ENCODE results near the gene FBXL7.

The FBXL7 gene

DNA sequence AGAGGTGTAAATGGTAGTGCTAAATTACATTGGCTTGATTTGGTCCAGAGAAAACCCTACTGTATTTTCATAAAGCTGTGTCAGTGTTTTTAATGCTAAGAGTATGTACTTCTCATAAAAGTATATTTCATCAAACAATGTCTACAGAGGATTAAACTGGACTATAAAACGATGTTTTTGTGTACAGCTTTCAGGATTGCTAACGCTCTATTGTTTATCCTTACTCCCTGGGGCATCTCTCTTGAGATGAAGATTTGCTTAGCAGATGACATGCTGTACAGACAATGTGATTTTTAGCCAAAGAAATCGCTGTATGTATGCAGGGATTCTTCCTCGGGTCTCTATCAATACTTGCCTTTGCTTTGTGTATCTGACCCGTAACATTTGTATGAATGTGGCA, 216.0 kb downstream of the FBXL7 start:
- H3K36me3 Mint-ChIP-seq (ENCODE audit: low read depth), result no peaks in the 10 kb centered on the region
- H3K4me3 Mint-ChIP-seq, result no peak overlapping the region
- DNase-seq (no peak), ATAC-seq (no peak)
- no peaks in the 10 kb centered on the region for H3K27me3 Mint-ChIP-seq
- peaks cover 5% of the 10 kb centered on the region for H3K9me3 Mint-ChIP-seq
- H3K4me1 Mint-ChIP-seq, result no peaks in the 10 kb centered on the region
- no peak overlapping the region for H3K27ac Mint-ChIP-seq

DNA sequence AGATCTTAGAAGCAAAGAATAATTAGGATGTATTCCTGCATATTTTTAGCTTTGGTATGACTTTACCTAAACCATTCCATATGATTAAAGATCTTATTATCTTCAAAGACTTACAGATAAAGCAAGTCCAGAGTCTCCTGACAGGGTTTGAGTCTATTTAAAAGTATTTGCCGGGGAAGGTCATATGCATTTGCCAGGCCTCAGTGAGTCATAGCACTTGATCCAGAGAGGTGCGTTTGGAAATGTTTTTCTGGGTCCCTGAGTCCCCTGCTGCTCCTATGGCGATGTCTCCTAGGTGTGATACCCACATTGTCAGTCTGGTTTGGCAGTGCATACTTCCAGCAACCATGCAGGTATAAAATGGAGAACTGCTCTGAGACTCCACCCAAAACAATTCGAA, 217.0 kb downstream of the FBXL7 start:
- no peak for DNase-seq
- Mint-ChIP-seq H3K27me3 (no peaks in the 10 kb centered on the region), H3K36me3 (ENCODE audit: low read depth) (no peaks in the 10 kb centered on the region), H3K27ac (no peak overlapping the region), H3K9me3 (no peaks in the 10 kb centered on the region), H3K4me3 (no peak overlapping the region), H3K4me1 (no peaks in the 10 kb centered on the region)
- no peak for ATAC-seq

DNA sequence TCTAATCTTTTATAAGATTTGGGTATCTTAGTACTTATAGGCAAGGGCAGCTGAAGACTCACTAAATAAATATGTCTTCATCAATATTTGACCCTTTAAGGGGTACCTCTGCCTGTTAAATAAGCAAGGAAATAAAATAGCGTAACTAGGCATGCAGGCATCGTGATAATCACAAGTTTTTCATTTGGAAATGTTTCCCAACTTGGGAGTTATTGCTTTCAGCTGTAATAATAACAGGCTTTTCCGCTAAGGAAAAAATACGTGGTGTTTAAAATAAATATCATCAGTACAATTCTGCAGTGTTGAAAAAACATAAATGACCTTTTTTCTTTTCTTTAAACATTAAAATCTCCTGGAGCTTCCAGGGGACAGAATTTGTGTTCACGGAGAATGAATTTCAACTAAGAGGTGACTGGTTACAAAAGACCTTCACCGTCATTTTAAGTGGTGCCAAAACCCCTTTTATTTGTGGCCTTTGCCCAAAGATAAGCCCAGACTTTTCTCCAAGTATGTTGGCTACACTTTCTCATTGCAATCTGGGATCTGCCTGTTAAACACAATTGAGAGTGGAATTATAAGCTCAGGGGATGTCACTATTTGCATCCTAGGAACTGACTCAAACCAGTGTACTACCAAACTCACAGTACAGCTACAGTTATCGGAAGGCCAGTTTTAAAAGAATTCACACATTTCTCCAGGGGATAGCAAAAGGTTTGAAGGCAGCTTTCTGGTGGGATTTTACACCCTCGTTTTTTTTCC, 218.6 kb downstream of the FBXL7 start:
- Mint-ChIP-seq H3K36me3 (ENCODE audit: low read depth) (no peaks in the 10 kb centered on the region), H3K4me3 (no peak overlapping the region), H3K9me3 (no peaks in the 10 kb centered on the region), H3K27me3 (no peaks in the 10 kb centered on the region), H3K4me1 (no peaks in the 10 kb centered on the region), H3K27ac (no peak overlapping the region)
- ATAC-seq (no peak), DNase-seq (no peak)

DNA sequence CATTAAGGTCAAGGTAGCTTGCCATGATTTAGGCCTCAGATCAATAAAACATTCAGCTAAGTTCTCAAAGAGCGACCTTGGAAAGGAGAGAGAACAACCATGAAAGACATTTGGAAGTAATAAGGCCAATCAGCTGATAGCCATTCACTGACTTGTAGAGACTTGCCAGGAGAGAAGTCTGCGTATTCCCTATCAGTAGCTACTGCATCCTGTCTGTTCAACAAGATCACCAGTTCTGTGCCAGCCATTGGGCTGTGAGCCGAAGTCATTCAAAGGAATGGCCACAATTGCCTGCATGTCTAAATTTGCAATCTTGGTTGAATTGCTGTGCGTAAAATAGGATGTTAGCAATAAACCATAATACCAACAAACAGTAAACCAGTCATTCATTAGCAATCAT, 219.8 kb downstream of the FBXL7 start:
- no peak for DNase-seq
- Mint-ChIP-seq H3K4me1 (no peaks in the 10 kb centered on the region), H3K27me3 (no peaks in the 10 kb centered on the region), H3K27ac (no peak overlapping the region), H3K9me3 (peaks cover under 1% of the 10 kb centered on the region), H3K4me3 (no peak overlapping the region), H3K36me3 (ENCODE audit: low read depth) (no peaks in the 10 kb centered on the region)
- no peak for ATAC-seq

- DNase-seq (no peak), ATAC-seq (no peak)
- no peaks in the 10 kb centered on the region for H3K27me3 Mint-ChIP-seq
- no peak overlapping the region for H3K4me3 Mint-ChIP-seq
- no peaks in the 10 kb centered on the region for H3K36me3 Mint-ChIP-seq (ENCODE audit: low read depth)
- peaks cover 8% of the 10 kb centered on the region for H3K9me3 Mint-ChIP-seq
- H3K27ac Mint-ChIP-seq, result no peak overlapping the region
- no peaks in the 10 kb centered on the region for H3K4me1 Mint-ChIP-seq
These were observed 220.5 kb downstream of the FBXL7 start for GRCh38 chr5:15720515-15720914.

DNA sequence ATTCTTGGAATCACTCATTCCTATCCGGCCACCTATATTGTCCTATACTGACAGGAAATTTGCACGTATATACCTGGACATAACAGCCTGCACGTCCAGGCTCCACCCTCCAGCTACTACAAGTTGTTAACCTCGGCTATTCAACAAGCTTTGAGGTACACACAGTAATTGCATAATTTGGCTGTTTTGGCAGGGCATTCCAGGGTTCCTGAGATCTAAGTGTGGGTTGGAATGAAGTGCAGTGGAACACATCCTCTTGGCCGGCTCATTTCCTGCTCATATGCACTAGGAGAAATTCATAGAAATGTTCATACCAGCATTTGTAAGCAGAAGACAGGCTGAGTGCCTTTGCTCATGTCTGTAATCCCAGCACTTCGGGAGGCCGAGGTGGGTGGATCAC, 222.3 kb downstream of the FBXL7 start:
- no peak overlapping the region for H3K27ac Mint-ChIP-seq
- H3K4me3 Mint-ChIP-seq, result no peak overlapping the region
- no peaks in the 10 kb centered on the region for H3K4me1 Mint-ChIP-seq
- no peaks in the 10 kb centered on the region for H3K27me3 Mint-ChIP-seq
- ATAC-seq (no peak), DNase-seq (no peak)
- peaks cover 11% of the 10 kb centered on the region for H3K9me3 Mint-ChIP-seq
- no peaks in the 10 kb centered on the region for H3K36me3 Mint-ChIP-seq (ENCODE audit: low read depth)

GRCh38 chr5:15727375-15727774, 227.4 kb downstream of the FBXL7 start:
- H3K4me1 Mint-ChIP-seq, result no peaks in the 10 kb centered on the region

DNA sequence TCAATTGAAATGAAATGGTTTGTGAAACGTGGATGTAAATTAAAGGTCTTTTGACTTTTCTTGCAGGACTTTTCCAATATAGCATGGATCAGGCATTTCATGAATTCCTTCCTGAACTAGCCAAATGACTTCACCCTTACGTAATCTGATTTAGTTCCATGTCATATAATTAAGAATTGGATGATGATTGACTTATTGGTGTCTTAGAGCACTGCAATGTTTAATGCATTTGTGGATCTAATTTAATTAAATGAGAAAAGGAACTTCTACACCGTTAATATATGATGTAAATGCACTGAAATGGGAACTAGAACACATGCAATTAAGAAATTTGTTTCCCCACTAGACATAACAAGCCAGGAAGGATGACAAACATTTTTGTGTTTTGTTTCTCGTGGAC, 228.8 kb downstream of the FBXL7 start:
- Mint-ChIP-seq H3K4me1 (no peaks in the 10 kb centered on the region), H3K27me3 (no peaks in the 10 kb centered on the region), H3K4me3 (no peak overlapping the region), H3K36me3 (ENCODE audit: low read depth) (no peaks in the 10 kb centered on the region), H3K27ac (no peak overlapping the region), H3K9me3 (peaks cover 28% of the 10 kb centered on the region)
- no peak for ATAC-seq
- no peak for DNase-seq

More at GRCh38 chr5:15727375-15727774, 227.4 kb downstream of the FBXL7 start:
- DNase-seq (no peak), ATAC-seq (no peak)
- H3K36me3 Mint-ChIP-seq (ENCODE audit: low read depth), result no peaks in the 10 kb centered on the region
- no peak overlapping the region for H3K27ac Mint-ChIP-seq
- no peaks in the 10 kb centered on the region for H3K27me3 Mint-ChIP-seq
- H3K4me3 Mint-ChIP-seq, result no peak overlapping the region
- H3K9me3 Mint-ChIP-seq, result peaks cover 28% of the 10 kb centered on the region

DNA sequence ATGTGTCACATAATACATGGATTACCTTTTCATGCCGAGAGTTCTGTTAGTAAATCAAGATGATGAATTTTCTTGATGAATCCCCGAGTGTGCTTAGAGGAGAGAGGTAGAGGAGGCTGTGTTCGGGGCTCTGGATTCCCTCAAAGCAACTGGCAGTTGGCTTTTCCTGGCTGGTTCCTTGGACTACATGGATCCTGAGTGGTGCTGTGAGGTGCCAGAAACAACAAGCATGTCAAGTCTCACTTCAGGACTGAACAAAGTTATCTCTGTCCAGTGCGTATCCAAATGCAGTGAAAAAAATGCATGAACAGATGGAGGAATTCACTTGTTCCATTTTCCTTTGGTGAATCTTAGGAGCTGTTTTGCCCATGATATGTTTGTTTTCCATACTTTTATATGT, 231.7 kb downstream of the FBXL7 start:
- no peak for DNase-seq
- peaks cover 20% of the 10 kb centered on the region for H3K9me3 Mint-ChIP-seq
- H3K27ac Mint-ChIP-seq, result no peak overlapping the region
- no peaks in the 10 kb centered on the region for H3K36me3 Mint-ChIP-seq (ENCODE audit: low read depth)
- ATAC-seq, result no peak
- no peaks in the 10 kb centered on the region for H3K27me3 Mint-ChIP-seq
- H3K4me3 Mint-ChIP-seq, result no peak overlapping the region
- H3K4me1 Mint-ChIP-seq, result no peaks in the 10 kb centered on the region

- no peak for ATAC-seq
These were observed 234.1 kb downstream of the FBXL7 start for GRCh38 chr5:15734058-15734457.

DNA sequence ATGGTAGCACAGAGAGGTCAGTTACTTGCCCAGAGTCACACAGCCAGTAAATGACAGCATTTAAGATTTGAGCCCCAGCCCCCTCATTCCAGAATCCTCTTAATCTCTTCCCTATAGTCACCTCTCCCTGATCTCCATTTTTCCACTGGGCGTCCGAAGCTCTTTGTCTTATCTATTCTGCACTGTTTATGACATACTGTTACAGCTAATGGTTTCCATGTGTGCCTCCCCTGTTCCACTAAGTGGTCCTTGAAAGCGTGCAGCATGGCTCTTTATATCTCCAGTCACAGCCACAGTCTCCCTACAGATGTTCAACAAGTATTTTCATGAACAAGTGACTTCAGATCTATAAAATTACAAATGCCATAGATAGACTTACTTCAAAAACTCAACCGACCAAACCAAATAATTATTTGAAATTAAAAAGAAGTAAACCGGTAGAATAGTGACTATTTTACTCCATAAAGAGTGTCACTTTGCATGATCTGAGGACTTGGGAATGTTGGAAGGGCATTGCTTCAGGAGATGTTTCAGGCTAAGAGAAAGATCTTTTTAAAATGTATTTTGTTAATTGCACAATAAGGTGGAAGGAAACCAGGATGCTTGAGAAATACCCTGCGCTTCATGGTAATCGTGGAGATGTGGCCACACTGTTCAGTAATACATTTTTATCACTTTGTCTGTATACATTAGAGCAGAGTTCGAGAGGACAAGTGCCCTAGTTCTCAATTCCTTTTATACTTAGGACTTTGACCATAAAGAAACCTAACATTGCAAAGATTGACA, 237.2 kb downstream of the FBXL7 start:
- no peaks in the 10 kb centered on the region for H3K27me3 Mint-ChIP-seq
- ATAC-seq (no peak), DNase-seq (no peak)
- no peaks in the 10 kb centered on the region for H3K36me3 Mint-ChIP-seq (ENCODE audit: low read depth)
- no peak overlapping the region for H3K27ac Mint-ChIP-seq
- H3K4me3 Mint-ChIP-seq, result no peak overlapping the region
- peaks cover 3% of the 10 kb centered on the region for H3K9me3 Mint-ChIP-seq
- H3K4me1 Mint-ChIP-seq, result no peaks in the 10 kb centered on the region

More at GRCh38 chr5:15734058-15734457, 234.1 kb downstream of the FBXL7 start:
- DNase-seq, result no peak
- H3K4me3 Mint-ChIP-seq, result no peak overlapping the region
- peaks cover 6% of the 10 kb centered on the region for H3K9me3 Mint-ChIP-seq
- no peak overlapping the region for H3K27ac Mint-ChIP-seq
- H3K4me1 Mint-ChIP-seq, result no peaks in the 10 kb centered on the region
- no peaks in the 10 kb centered on the region for H3K27me3 Mint-ChIP-seq
- no peaks in the 10 kb centered on the region for H3K36me3 Mint-ChIP-seq (ENCODE audit: low read depth)

- Mint-ChIP-seq H3K36me3 (ENCODE audit: low read depth) (peaks cover 1% of the 10 kb centered on the region), H3K4me3 (no peak overlapping the region), H3K9me3 (peaks cover 3% of the 10 kb centered on the region), H3K27ac (no peak overlapping the region), H3K27me3 (no peaks in the 10 kb centered on the region), H3K4me1 (no peaks in the 10 kb centered on the region)
- DNase-seq (no peak), ATAC-seq (no peak)
These were observed 238.1 kb downstream of the FBXL7 start for GRCh38 chr5:15737871-15738664.

DNA sequence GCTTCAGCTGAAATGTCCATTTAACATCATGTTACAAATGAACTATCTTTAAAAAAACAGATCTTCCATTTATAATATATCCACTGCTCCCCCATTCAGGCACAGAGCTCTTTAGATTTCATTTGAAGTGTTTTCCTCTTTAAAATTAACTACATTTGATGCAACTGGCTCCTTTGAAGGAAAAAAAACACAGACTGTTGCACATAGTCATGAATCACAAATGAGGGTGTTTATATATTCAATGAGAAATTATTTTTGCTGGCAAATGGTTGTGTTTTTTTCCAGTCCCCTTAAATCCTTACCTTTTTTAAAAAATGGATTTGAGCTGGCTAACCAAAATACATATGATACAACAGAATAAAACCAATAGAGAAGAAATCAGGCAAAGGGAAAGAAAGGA, 240.4 kb downstream of the FBXL7 start:
- H3K27me3 Mint-ChIP-seq, result no peaks in the 10 kb centered on the region
- peaks cover 1% of the 10 kb centered on the region for H3K36me3 Mint-ChIP-seq (ENCODE audit: low read depth)
- no peak overlapping the region for H3K4me3 Mint-ChIP-seq
- H3K9me3 Mint-ChIP-seq, result peaks cover 10% of the 10 kb centered on the region
- ATAC-seq (no peak), DNase-seq (no peak)
- H3K27ac Mint-ChIP-seq, result no peak overlapping the region
- H3K4me1 Mint-ChIP-seq, result no peaks in the 10 kb centered on the region

DNA sequence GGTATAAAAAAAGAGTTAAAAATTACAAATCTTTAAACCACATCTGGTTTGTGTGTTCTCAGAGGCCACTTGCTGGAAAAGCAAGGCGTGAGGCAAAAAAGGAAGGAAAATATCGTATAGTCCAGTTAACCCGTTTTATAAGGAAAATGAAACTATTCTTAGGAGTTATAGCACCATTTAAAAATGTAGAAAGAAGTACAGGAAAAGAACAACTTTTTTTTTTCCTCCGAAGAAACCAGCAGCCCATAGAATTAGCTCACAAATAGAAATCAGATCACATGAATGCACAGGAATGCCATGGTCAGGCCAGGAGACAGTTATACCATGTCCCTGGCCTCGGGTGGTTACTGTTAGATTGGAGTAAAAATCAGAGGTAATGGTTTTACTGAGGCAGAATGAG, 241.6 kb downstream of the FBXL7 start:
- Mint-ChIP-seq H3K36me3 (ENCODE audit: low read depth) (peaks cover 1% of the 10 kb centered on the region), H3K27ac (no peak overlapping the region), H3K27me3 (no peaks in the 10 kb centered on the region), H3K4me1 (no peaks in the 10 kb centered on the region), H3K9me3 (peaks cover 12% of the 10 kb centered on the region), H3K4me3 (no peak overlapping the region)
- DNase-seq (no peak), ATAC-seq (no peak)

DNA sequence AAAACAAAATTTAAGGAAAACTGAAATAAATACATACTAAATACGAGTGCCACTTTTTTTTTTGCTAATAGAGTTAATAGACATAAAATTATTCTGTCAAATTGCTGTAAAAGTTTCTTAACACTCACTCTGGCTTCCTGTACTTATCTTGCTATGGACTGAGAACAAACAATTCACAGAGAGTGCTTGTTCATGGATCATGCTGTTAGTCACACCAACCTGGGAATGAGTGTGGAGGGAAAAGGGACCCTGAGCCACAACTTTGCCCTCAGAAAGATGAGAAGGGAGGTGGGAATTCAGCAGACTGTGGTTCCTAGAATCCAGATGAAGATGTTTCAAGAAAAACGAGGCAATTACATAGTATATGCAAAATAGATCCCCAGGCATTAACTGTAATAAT, 246.9 kb downstream of the FBXL7 start:
- ATAC-seq, result no peak

More for the DNA sequence above, 246.9 kb downstream of the FBXL7 start:
- Mint-ChIP-seq H3K4me3 (no peak overlapping the region), H3K4me1 (no peaks in the 10 kb centered on the region), H3K9me3 (peaks cover 9% of the 10 kb centered on the region), H3K36me3 (ENCODE audit: low read depth) (peaks cover 1% of the 10 kb centered on the region), H3K27ac (no peak overlapping the region), H3K27me3 (no peaks in the 10 kb centered on the region)
- no peak for DNase-seq
